HEK293 (cell line): ENCODE data around the gene PRUNE1.
A peak's percentile ranks its signal among the peaks of the same experiment; 100 is the strongest.

Experiments
- GLIS1 ChIP-seq: fragments of 450-650 bp; formaldehyde crosslinking; IDR thresholded peaks from 2 replicates; pipeline ENCODE4 v1.5.1; 2016; ENCODE audit warnings: missing biosample characterization, missing genetic modification characterization
- HIC1 ChIP-seq: fragments of 450-650 bp; formaldehyde crosslinking; IDR thresholded peaks from 2 replicates; pipeline ENCODE4 v1.5.1; 2016; ENCODE audit warnings: missing biosample characterization, missing genetic modification characterization
- KLF1 ChIP-seq: fragments of 450-650 bp; formaldehyde crosslinking; IDR thresholded peaks from 2 replicates; pipeline ENCODE4 v1.5.1; 2016; ENCODE audit warnings: missing biosample characterization, missing genetic modification characterization
- OSR2 ChIP-seq: fragments of 450-650 bp; formaldehyde crosslinking; IDR thresholded peaks from 2 replicates; pipeline ENCODE4 v1.5.1; 2016; ENCODE audit warnings: missing biosample characterization, missing genetic modification characterization
- PRDM4 ChIP-seq: fragments of 450-650 bp; formaldehyde crosslinking; IDR thresholded peaks from 2 replicates; pipeline ENCODE4 v1.5.1; 2017; ENCODE audit warnings: missing biosample characterization, missing genetic modification characterization
- PRDM6 ChIP-seq: fragments of 450-650 bp; formaldehyde crosslinking; IDR thresholded peaks from 2 replicates; pipeline ENCODE4 v1.5.1; 2017; ENCODE audit warnings: missing biosample characterization, missing genetic modification characterization
- SALL2 ChIP-seq: fragments of 450-650 bp; formaldehyde crosslinking; IDR thresholded peaks from 2 replicates; pipeline ENCODE4 v1.5.0; 2017; ENCODE audit warnings: missing biosample characterization, mild to moderate bottlenecking, missing genetic modification characterization, borderline replicate concordance
- WT1 ChIP-seq: fragments of 450-650 bp; formaldehyde crosslinking; IDR thresholded peaks from 2 replicates; pipeline ENCODE4 v1.5.1; 2016; ENCODE audit warnings: missing biosample characterization, missing genetic modification characterization
- ZBTB10 ChIP-seq: fragments of 450-650 bp; formaldehyde crosslinking; IDR thresholded peaks from 2 replicates; pipeline ENCODE4 v1.5.1; 2016; ENCODE audit warnings: missing biosample characterization, missing genetic modification characterization
- ZBTB49 ChIP-seq: fragments of 450-650 bp; formaldehyde crosslinking; IDR thresholded peaks from 2 replicates; pipeline ENCODE4 v1.5.1; 2016; ENCODE audit warnings: missing biosample characterization, missing genetic modification characterization, low read depth
- ZIC2 ChIP-seq: fragments of 450-650 bp; formaldehyde crosslinking; IDR thresholded peaks from 2 replicates; pipeline ENCODE4 v1.5.1; 2016; ENCODE audit warnings: missing biosample characterization, missing genetic modification characterization
- ZNF112 ChIP-seq: fragments of 450-650 bp; formaldehyde crosslinking; IDR thresholded peaks from 2 replicates; pipeline ENCODE4 v1.5.0; 2017; ENCODE audit warnings: missing biosample characterization, missing genetic modification characterization
- ZNF311 ChIP-seq: fragments of 450-650 bp; formaldehyde crosslinking; IDR thresholded peaks from 2 replicates; pipeline ENCODE4 v1.5.1; 2017; ENCODE audit warnings: missing biosample characterization, missing genetic modification characterization, borderline replicate concordance
- ZNF362 ChIP-seq: fragments of 450-650 bp; formaldehyde crosslinking; IDR thresholded peaks from 2 replicates; pipeline ENCODE4 v1.5.1; 2016; ENCODE audit warnings: missing biosample characterization, missing genetic modification characterization
- ZNF488 ChIP-seq: fragments of 450-650 bp; formaldehyde crosslinking; IDR thresholded peaks from 2 replicates; pipeline ENCODE4 v1.5.1; 2016; ENCODE audit warnings: missing biosample characterization, missing genetic modification characterization
- ZNF521 ChIP-seq: fragments of 450-650 bp; formaldehyde crosslinking; IDR thresholded peaks from 2 replicates; pipeline ENCODE4 v1.5.1; 2017; ENCODE audit warnings: missing biosample characterization, mild to moderate bottlenecking, missing genetic modification characterization
- ZNF549 ChIP-seq: fragments of 450-650 bp; IDR thresholded peaks from 2 replicates; pipeline ENCODE4 v1.5.1; 2018; ENCODE audit warnings: missing biosample characterization, missing genetic modification characterization, mild to moderate bottlenecking, inconsistent platforms, moderate library complexity
- ZNF561 ChIP-seq: fragments of 450-650 bp; IDR thresholded peaks from 2 replicates; pipeline ENCODE4 v1.5.1; 2018; ENCODE audit warnings: missing biosample characterization, missing genetic modification characterization, borderline replicate concordance
- ZNF580 ChIP-seq: fragments of 450-650 bp; formaldehyde crosslinking; IDR thresholded peaks from 2 replicates; pipeline ENCODE4 v1.5.1; 2016; ENCODE audit warnings: missing biosample characterization, missing genetic modification characterization
- ZNF624 ChIP-seq: fragments of 450-650 bp; formaldehyde crosslinking; IDR thresholded peaks from 2 replicates; pipeline ENCODE4 v1.5.1; 2017; ENCODE audit warnings: missing biosample characterization, missing genetic modification characterization
- ZNF629 ChIP-seq: fragments of 450-650 bp; formaldehyde crosslinking; IDR thresholded peaks from 2 replicates; pipeline ENCODE4 v1.5.1; 2017; ENCODE audit warnings: missing biosample characterization, missing genetic modification characterization
- ZNF830 ChIP-seq: fragments of 450-650 bp; IDR thresholded peaks from 2 replicates; pipeline ENCODE4 v1.5.0; 2018; ENCODE audit warnings: missing biosample characterization, missing genetic modification characterization, low read depth, mild to moderate bottlenecking, moderate library complexity
- ZSCAN4 ChIP-seq: fragments of 450-650 bp; formaldehyde crosslinking; IDR thresholded peaks from 2 replicates; pipeline ENCODE4 v1.5.1; 2017; ENCODE audit warnings: missing biosample characterization, missing genetic modification characterization

The PRUNE1 gene

GRCh38 chr1:150971583-150972416 lies 36.4 kb upstream of the PRUNE1 start (continued):
- peak; percentile 59 for TF ChIP-seq HIC1 (tag by site-specific recombination)
- TF ChIP-seq ZNF488 (tag by site-specific recombination) = no peak
- TF ChIP-seq ZNF521 = no peak
- TF ChIP-seq ZNF580 = no peak
- TF ChIP-seq OSR2 (tag by site-specific recombination) = no peak
- TF ChIP-seq ZNF311 (tag by site-specific recombination) = no peak
- no peak for TF ChIP-seq SALL2
- TF ChIP-seq ZIC2 (tag by site-specific recombination) = peak; percentile 96
- no peak for TF ChIP-seq ZNF629 (tag by site-specific recombination)
- TF ChIP-seq ZNF362 = no peak
- peak; percentile 56 for TF ChIP-seq KLF1 (tag by site-specific recombination)
- TF ChIP-seq ZNF624 = no peak
- no peak for TF ChIP-seq ZNF561 (tag by site-specific recombination)
- TF ChIP-seq ZSCAN4 (tag by site-specific recombination) = no peak
- TF ChIP-seq GLIS1 (tag by site-specific recombination) = peak; percentile 97
- TF ChIP-seq ZNF830 = no peak
- TF ChIP-seq ZBTB49 = no peak
- TF ChIP-seq WT1 (tag by site-specific recombination) = no peak
- TF ChIP-seq PRDM6 (tag by site-specific recombination) = no peak
- no peak for TF ChIP-seq ZNF549 (tag by site-specific recombination)
- TF ChIP-seq ZBTB10 (tag by site-specific recombination) = no peak
- no peak for TF ChIP-seq PRDM4 (tag by site-specific recombination)
- TF ChIP-seq ZNF112 (tag by site-specific recombination) = no peak
